Chondrocyte (in vitro differentiated cells): ENCODE results near the gene FRMPD1. TPM values are rescaled to one million over a fixed set of nuclear protein-coding genes. Genes with fewer than 3 reads are reported as not detected.

Experiments
- DNase-seq: peaks from one replicate; pipeline ENCODE4 v3.0.0; 2021; ENCODE audit warnings: mixed read lengths, low spot score
- H3K27ac Mint-ChIP-seq: one replicate; pipeline ENCODE4 v1.8.0; 2021; ENCODE audit warnings: mild to moderate bottlenecking, moderate library complexity, mixed read lengths; ENCODE audit not compliant: unreplicated experiment
- H3K27me3 Mint-ChIP-seq: 2 replicates; pipeline ENCODE4 v1.8.0; 2021; ENCODE audit warnings: low read depth, mixed read lengths
- H3K36me3 Mint-ChIP-seq: 2 replicates; pipeline ENCODE4 v1.8.0; 2021; ENCODE audit warnings: low read depth, mixed read lengths
- H3K4me1 Mint-ChIP-seq: 2 replicates; pipeline ENCODE4 v1.8.0; 2021; ENCODE audit warnings: low read depth, mild to moderate bottlenecking, mixed read lengths
- H3K4me3 Mint-ChIP-seq: one replicate; pipeline ENCODE4 v1.8.0; 2021; ENCODE audit warnings: mild to moderate bottlenecking, moderate library complexity, mixed read lengths; ENCODE audit not compliant: unreplicated experiment
- H3K9me3 Mint-ChIP-seq: 2 replicates; pipeline ENCODE4 v1.8.0; 2021; ENCODE audit warnings: low read depth, mixed read lengths
- CTCF ChIP-seq: fragments of 200-600 bp; sonication (generic); IDR thresholded peaks from 2 replicates; pipeline ENCODE4 v1.5.0; 2021; ENCODE audit warnings: antibody characterized with exemption, mild to moderate bottlenecking, moderate library complexity
- total RNA-seq: library from RNA; stranded (reverse); gene quantifications from 3 replicates; pipeline ENCODE4 v1.2.1, GENCODE V29; 2021

Gene FRMPD1
- total RNA-seq, 1 donor from 2014 or later: not detected

GRCh38 chr9:37739222-37739621, 88.5 kb downstream of the FRMPD1 start:
- Mint-ChIP-seq H3K9me3 (no peaks in the 10 kb centered on the region), H3K4me3 (no peak overlapping the region), H3K27ac (no peak overlapping the region), H3K36me3 (no peaks in the 10 kb centered on the region), H3K27me3 (peaks cover 34% of the 10 kb centered on the region), H3K4me1 (no peaks in the 10 kb centered on the region)
- no peak for DNase-seq
- no peak for TF ChIP-seq CTCF

- H3K4me3 Mint-ChIP-seq: no peak overlapping the region
- TF ChIP-seq CTCF: no peak
- no peaks in the 10 kb centered on the region for H3K4me1 Mint-ChIP-seq
- H3K36me3 Mint-ChIP-seq: no peaks in the 10 kb centered on the region
- no peaks in the 10 kb centered on the region for H3K9me3 Mint-ChIP-seq
- DNase-seq: no peak
- H3K27me3 Mint-ChIP-seq: peaks cover 31% of the 10 kb centered on the region
- H3K27ac Mint-ChIP-seq: no peak overlapping the region
Measured at GRCh38 chr9:37740128-37740527, 89.4 kb downstream of the FRMPD1 start.

- H3K9me3 Mint-ChIP-seq: no peaks in the 10 kb centered on the region
- H3K36me3 Mint-ChIP-seq: no peaks in the 10 kb centered on the region
- no peak overlapping the region for H3K4me3 Mint-ChIP-seq
- no peak for DNase-seq
- no peak for TF ChIP-seq CTCF
- H3K4me1 Mint-ChIP-seq: no peaks in the 10 kb centered on the region
- peaks cover 29% of the 10 kb centered on the region for H3K27me3 Mint-ChIP-seq
- H3K27ac Mint-ChIP-seq: no peak overlapping the region
Measured at GRCh38 chr9:37740631-37741328, 90.0 kb downstream of the FRMPD1 start.

GRCh38 chr9:37745970-37746369, 95.2 kb downstream of the FRMPD1 start:
- H3K27me3 Mint-ChIP-seq: peaks cover 9% of the 10 kb centered on the region
- no peaks in the 10 kb centered on the region for H3K36me3 Mint-ChIP-seq
- no peak for TF ChIP-seq CTCF
- no peak for DNase-seq
- H3K9me3 Mint-ChIP-seq: no peaks in the 10 kb centered on the region
- no peak overlapping the region for H3K27ac Mint-ChIP-seq
- H3K4me1 Mint-ChIP-seq: no peaks in the 10 kb centered on the region
- no peak overlapping the region for H3K4me3 Mint-ChIP-seq

- Mint-ChIP-seq H3K9me3 (no peaks in the 10 kb centered on the region), H3K27ac (no peak overlapping the region), H3K36me3 (no peaks in the 10 kb centered on the region), H3K4me1 (no peaks in the 10 kb centered on the region), H3K27me3 (peaks cover 7% of the 10 kb centered on the region), H3K4me3 (no peak overlapping the region)
- DNase-seq: no peak
- no peak for TF ChIP-seq CTCF
Measured at GRCh38 chr9:37746448-37747270, 95.9 kb downstream of the FRMPD1 start.
